Activated CD8-positive, alpha-beta memory T cell treated with anti-CD3 and anti-CD28 coated beads, Interleukin-2, amount 10 ng/mL, durations not matched to agents 7 days and 5 days (primary cell): ENCODE measurements around the gene CORO6. TPM values are rescaled to one million over a fixed set of nuclear protein-coding genes. Genes with fewer than 3 reads are reported as not detected.
A peak's percentile ranks its signal among the peaks of the same experiment; 100 is the strongest.
"Not testable (repeated sequence)": the region's sequence is repeated elsewhere in the genome, so short reads cannot be mapped to it uniquely, and the experiment has no call there.

Experiments used
- ATAC-seq: fragments of 150-1000 bp; cut with Tn5 transposase; one replicate; pipeline ENCODE4 v1.10.0; 2021; ENCODE audit warnings: moderate library complexity
- CTCF ChIA-PET: fragments of 350-600 bp; sonication (Branson Sonifier 250); formaldehyde crosslinking; loops from one replicate; lab custom pipeline; 2021; ENCODE audit warnings: antibody characterized with exemption; lab: Charles Lee
- DNase-seq: peaks from one replicate; pipeline ENCODE4 v3.0.0-alpha.2; 2020
- H3K27ac Mint-ChIP-seq: one replicate; pipeline ENCODE4 v1.8.0; 2021; ENCODE audit warnings: mild to moderate bottlenecking, mixed read lengths
- H3K27me3 Mint-ChIP-seq: one replicate; pipeline ENCODE4 v1.8.0; 2021; ENCODE audit warnings: mixed read lengths
- H3K36me3 Mint-ChIP-seq: one replicate; pipeline ENCODE4 v1.8.0; 2021; ENCODE audit warnings: mild to moderate bottlenecking, mixed read lengths
- H3K4me1 Mint-ChIP-seq: one replicate; pipeline ENCODE4 v1.8.0; 2021; ENCODE audit warnings: mixed read lengths
- H3K4me3 Mint-ChIP-seq: one replicate; pipeline ENCODE4 v1.8.0; 2021; ENCODE audit warnings: mild to moderate bottlenecking, moderate library complexity, mixed read lengths
- H3K9me3 Mint-ChIP-seq: one replicate; pipeline ENCODE4 v1.8.0; 2022; ENCODE audit warnings: low read depth, mixed read lengths
- total RNA-seq, 2 experiments: library from RNA; stranded (reverse); gene quantifications; one replicate each; pipeline ENCODE4 v1.2.3, GENCODE V29; 2021

The CORO6 gene
- total RNA-seq, 2 experiments from 2014 or later = 2.7 to 7.0 TPM

DNA sequence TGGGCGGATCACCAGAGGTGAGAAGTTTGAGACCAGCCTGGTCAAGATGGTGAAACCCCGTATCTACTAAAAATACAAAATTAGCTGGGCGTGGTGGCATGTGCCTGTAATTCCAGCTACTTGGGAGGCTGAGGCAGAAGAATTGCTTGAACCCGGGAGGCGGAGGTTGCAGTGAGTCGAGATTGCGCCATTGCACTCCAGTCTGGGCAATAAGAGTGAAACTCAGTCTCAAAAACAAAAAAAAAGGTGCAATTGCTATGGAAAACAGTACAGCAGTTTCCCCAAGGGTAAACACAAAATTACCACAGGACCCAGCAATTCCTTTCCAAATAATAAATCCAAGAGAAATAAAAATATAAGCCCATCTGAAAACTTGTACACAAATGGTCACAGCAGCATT lies 29.2 kb upstream of the CORO6 start:
- ATAC-seq, CTCF ChIA-PET: not testable (repeated sequence)

GRCh38 chr17:29650396-29650795 lies 27.7 kb upstream of the CORO6 start:
- ATAC-seq (no peak), DNase-seq (no peak)
- Mint-ChIP-seq H3K27ac (no peak overlapping the region), H3K4me3 (no peak overlapping the region), H3K27me3 (no peaks in the 10 kb centered on the region), H3K36me3 (peaks cover 28% of the 10 kb centered on the region), H3K4me1 (no peaks in the 10 kb centered on the region), H3K9me3 (no peaks in the 10 kb centered on the region)
- CTCF ChIA-PET = interaction anchor here (0.6 kb wide), 1 partner anchor 91 kb away, joined by 4 read pairs; no protein-coding TSS in a partner anchor

More for the DNA sequence above, 29.2 kb upstream of the CORO6 start:
- not testable (repeated sequence) for H3K27me3 Mint-ChIP-seq, H3K4me1 Mint-ChIP-seq, H3K4me3 Mint-ChIP-seq, H3K27ac Mint-ChIP-seq, DNase-seq, H3K9me3 Mint-ChIP-seq
- peaks cover 37% of the 10 kb centered on the region for H3K36me3 Mint-ChIP-seq

- Mint-ChIP-seq H3K9me3 (no peaks in the 10 kb centered on the region), H3K36me3 (peaks cover 32% of the 10 kb centered on the region), H3K27ac (no peak overlapping the region), H3K4me1 (no peaks in the 10 kb centered on the region), H3K4me3 (no peak overlapping the region), H3K27me3 (no peaks in the 10 kb centered on the region)
- CTCF ChIA-PET = interaction anchor here (1.1 kb wide), 1 partner anchor 9 kb away, joined by 3 read pairs; no protein-coding TSS in a partner anchor
- ATAC-seq (no peak), DNase-seq (no peak)
These were observed 26.6 kb upstream of the CORO6 start for GRCh38 chr17:29649359-29649758.

DNA sequence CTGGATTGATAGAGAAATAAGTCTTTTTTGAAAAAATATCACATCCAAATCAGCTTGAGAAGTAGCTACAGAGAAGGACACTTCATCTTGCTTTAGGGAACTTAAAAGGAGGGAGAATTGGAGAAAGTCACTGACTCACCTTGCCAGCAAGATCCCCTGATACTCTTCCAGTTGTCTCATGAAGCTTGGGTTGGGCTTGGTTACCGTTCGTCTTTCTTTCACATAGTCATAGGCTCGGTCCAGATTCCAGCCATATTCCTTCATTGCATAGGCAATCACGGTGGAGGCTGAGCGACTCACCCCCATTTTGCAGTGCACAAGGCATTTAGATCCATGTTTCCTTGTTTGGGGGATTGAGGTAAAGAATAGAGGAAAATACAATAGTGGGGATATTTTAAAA lies 25.3 kb upstream of the CORO6 start:
- DNase-seq = no peak

GRCh38 chr17:29645515-29646051 lies 22.9 kb upstream of the CORO6 start:
- Mint-ChIP-seq H3K9me3 (no peaks in the 10 kb centered on the region), H3K27ac (no peak overlapping the region), H3K27me3 (no peaks in the 10 kb centered on the region), H3K4me1 (peaks cover 4% of the 10 kb centered on the region), H3K36me3 (peaks cover 30% of the 10 kb centered on the region), H3K4me3 (no peak overlapping the region)
- no peak for DNase-seq
- CTCF ChIA-PET = interaction anchor here (0.6 kb wide), 1 partner anchor 61 kb away, joined by 4 read pairs; no protein-coding TSS in a partner anchor
- no peak for ATAC-seq

More for the DNA sequence above, 25.3 kb upstream of the CORO6 start:
- no peak for ATAC-seq
- Mint-ChIP-seq H3K36me3 (peaks cover 34% of the 10 kb centered on the region), H3K27me3 (no peaks in the 10 kb centered on the region), H3K4me1 (no peaks in the 10 kb centered on the region), H3K27ac (no peak overlapping the region), H3K9me3 (no peaks in the 10 kb centered on the region), H3K4me3 (no peak overlapping the region)
- CTCF ChIA-PET = no interaction called here

DNA sequence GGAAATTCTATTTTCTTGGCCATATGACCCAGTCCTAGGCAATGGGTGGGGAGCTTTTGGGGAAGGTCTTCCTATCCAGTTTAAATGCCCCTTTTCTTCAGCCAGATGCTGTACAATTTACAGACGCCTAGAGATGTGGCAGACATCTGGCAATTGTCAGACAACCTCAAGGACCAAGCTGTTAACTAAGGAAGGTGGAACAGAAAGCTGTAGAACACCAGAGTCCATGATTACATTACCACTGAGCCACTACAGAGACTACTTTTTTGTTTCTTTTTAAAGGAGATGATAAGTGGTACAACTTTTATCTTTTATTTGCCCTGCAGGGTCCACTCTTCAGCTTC lies 21.1 kb upstream of the CORO6 start:
- CTCF ChIA-PET = interaction anchor here (1.0 to 1.2 kb wide), 3 partner anchors 10 to 163 kb away, joined by 3 to 4 read pairs (median 3); no protein-coding TSS in a partner anchor
- no peaks in the 10 kb centered on the region for H3K9me3 Mint-ChIP-seq
- ATAC-seq (no peak), DNase-seq (no peak)
- H3K36me3 Mint-ChIP-seq = peaks cover 24% of the 10 kb centered on the region
- H3K4me1 Mint-ChIP-seq = peaks cover 20% of the 10 kb centered on the region
- H3K27ac Mint-ChIP-seq = no peak overlapping the region
- H3K27me3 Mint-ChIP-seq = no peaks in the 10 kb centered on the region
- H3K4me3 Mint-ChIP-seq = no peak overlapping the region

DNA sequence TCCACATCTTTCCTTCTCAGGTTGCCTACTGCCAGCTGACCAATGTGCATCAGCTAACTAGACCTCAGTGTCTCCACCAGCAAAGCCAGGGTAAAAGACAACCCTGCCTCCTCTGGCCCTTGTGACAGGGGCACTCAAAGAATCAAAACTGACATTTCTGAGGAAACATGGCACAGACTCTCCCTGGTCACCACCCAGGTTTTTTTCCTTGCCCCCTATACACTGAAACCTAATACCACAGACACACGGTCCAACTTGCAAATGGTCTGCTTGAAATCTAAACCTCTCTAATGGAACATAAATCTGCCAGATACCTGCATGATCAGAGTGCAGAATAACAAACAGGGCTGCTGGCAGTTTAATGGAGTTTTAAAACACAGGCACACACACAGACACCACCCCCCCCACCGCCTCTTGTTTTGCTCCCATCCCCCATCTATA lies 19.5 kb upstream of the CORO6 start:
- CTCF ChIA-PET = interaction anchor here (1.3 to 6.7 kb wide), 2 partner anchors 136 to 289 kb away, joined by 3 to 124 read pairs; no protein-coding TSS in a partner anchor
- Mint-ChIP-seq H3K36me3 (peaks cover 18% of the 10 kb centered on the region), H3K4me1 (peaks cover 21% of the 10 kb centered on the region), H3K4me3 (no peak overlapping the region), H3K9me3 (no peaks in the 10 kb centered on the region), H3K27ac (no peak overlapping the region), H3K27me3 (no peaks in the 10 kb centered on the region)
- ATAC-seq = no peak
- no peak for DNase-seq

GRCh38 chr17:29640981-29641642 lies 18.4 kb upstream of the CORO6 start:
- peak overlapping the region; percentile 43 for H3K27ac Mint-ChIP-seq
- no peaks in the 10 kb centered on the region for H3K9me3 Mint-ChIP-seq
- H3K4me3 Mint-ChIP-seq = no peak overlapping the region
- DNase-seq (no peak), ATAC-seq (no peak)
- CTCF ChIA-PET = interaction anchor here (0.8 to 6.7 kb wide), 7 partner anchors 8 to 291 kb away, joined by 3 to 124 read pairs (median 10); no protein-coding TSS in a partner anchor
- no peaks in the 10 kb centered on the region for H3K27me3 Mint-ChIP-seq
- peaks cover 23% of the 10 kb centered on the region for H3K36me3 Mint-ChIP-seq
- H3K4me1 Mint-ChIP-seq = peaks cover 21% of the 10 kb centered on the region

- no peak overlapping the region for H3K4me3 Mint-ChIP-seq
- CTCF ChIA-PET = interaction anchor here (1.4 to 6.7 kb wide), 10 partner anchors 9 to 464 kb away, joined by 3 to 124 read pairs (median 9); partner anchors contain the start of gene SSH2
- peaks cover 28% of the 10 kb centered on the region for H3K36me3 Mint-ChIP-seq
- no peaks in the 10 kb centered on the region for H3K27me3 Mint-ChIP-seq
- peak overlapping the region; percentile 42 for H3K27ac Mint-ChIP-seq
- H3K4me1 Mint-ChIP-seq = peaks cover 21% of the 10 kb centered on the region
- ATAC-seq (no peak), DNase-seq (no peak)
- no peaks in the 10 kb centered on the region for H3K9me3 Mint-ChIP-seq
These were observed 17.7 kb upstream of the CORO6 start for GRCh38 chr17:29640413-29640812.

DNA sequence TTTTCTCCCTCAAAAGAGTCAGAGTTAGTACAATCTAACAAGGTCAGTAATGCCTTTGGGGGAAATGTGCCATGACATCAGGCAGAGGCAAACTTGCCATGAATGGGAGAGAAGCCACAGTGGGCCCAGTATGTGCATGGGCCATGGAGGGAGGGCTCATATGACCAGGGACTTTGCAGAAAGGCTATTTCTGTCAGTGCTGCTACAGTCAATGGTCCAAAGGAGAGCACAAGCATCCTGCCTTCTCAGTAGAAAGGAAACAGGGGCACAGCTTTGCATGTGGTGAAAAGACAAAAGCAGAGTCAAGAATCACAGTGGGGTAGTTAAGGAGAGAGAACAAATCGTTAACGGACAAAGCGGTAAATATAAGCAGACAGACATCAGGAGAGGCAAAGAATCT lies 11.2 kb upstream of the CORO6 start:
- Mint-ChIP-seq H3K9me3 (no peaks in the 10 kb centered on the region), H3K4me1 (peaks cover 23% of the 10 kb centered on the region), H3K4me3 (peak overlapping the region; percentile 5), H3K27me3 (no peaks in the 10 kb centered on the region), H3K27ac (peak overlapping the region; percentile 61), H3K36me3 (peaks cover 40% of the 10 kb centered on the region)
- ATAC-seq (peak; percentile 51), DNase-seq (no peak)
- CTCF ChIA-PET = interaction anchor here (0.7 to 3.7 kb wide), 5 partner anchors 10 to 460 kb away, joined by 3 to 19 read pairs (median 3); no protein-coding TSS in a partner anchor

DNA sequence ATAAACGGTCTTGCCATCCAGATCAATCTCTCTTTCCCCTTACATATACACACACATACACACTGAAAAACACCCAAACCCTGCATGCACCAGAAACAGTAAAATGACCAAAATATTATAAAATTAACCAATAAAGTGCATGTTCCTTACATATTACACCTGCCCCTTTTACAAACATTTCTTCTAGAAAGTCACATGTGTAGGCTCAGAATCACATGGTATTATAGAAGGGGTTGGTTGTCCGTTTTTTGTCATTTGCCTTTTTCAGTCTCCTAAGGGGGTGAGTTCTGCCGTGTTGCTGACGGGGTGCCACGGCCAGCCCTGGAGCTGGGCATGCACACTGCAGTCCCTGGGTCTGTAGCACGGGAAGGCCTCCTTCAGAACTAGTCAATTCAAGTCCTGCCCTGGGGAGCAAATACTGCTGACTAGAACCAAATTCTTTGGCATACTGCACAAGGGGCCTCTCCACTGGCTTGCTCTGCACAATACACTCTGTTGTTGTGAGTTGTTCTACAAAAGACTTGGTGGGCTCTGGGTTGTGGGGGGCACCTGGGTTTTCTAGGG lies 8.0 kb upstream of the CORO6 start:
- Mint-ChIP-seq H3K27me3 (no peaks in the 10 kb centered on the region), H3K4me1 (peaks cover 28% of the 10 kb centered on the region), H3K4me3 (no peak overlapping the region), H3K9me3 (no peaks in the 10 kb centered on the region), H3K27ac (no peak overlapping the region), H3K36me3 (peaks cover 30% of the 10 kb centered on the region)
- ATAC-seq (no peak), DNase-seq (no peak)
- CTCF ChIA-PET = no interaction called here

DNA sequence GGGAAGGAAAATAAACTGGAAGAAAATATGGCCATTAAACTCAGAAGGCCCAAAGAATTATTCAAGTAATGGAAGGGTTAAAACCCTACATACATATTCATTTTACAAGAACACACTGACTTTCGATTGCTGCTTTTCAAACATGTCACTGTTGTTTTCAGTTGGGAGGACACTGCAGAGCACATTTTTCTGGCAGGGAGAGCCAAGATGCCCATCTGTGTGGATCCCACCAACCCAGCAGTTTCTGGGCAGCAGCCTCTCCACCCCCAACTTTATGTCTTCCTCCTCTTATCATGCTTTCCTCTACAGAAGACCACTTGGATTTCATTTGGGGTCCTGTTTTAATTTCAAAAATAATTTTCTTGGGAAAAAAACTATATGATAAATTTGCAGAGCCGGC lies 7.1 kb upstream of the CORO6 start:
- Mint-ChIP-seq H3K27me3 (no peaks in the 10 kb centered on the region), H3K4me1 (peaks cover 37% of the 10 kb centered on the region), H3K27ac (peak overlapping the region; percentile 18), H3K36me3 (peaks cover 23% of the 10 kb centered on the region), H3K9me3 (no peaks in the 10 kb centered on the region), H3K4me3 (no peak overlapping the region)
- ATAC-seq (no peak), DNase-seq (no peak)
- CTCF ChIA-PET = interaction anchor here (1.0 to 5.7 kb wide), 2 partner anchors 13 to 150 kb away, joined by 3 to 55 read pairs; no protein-coding TSS in a partner anchor

DNA sequence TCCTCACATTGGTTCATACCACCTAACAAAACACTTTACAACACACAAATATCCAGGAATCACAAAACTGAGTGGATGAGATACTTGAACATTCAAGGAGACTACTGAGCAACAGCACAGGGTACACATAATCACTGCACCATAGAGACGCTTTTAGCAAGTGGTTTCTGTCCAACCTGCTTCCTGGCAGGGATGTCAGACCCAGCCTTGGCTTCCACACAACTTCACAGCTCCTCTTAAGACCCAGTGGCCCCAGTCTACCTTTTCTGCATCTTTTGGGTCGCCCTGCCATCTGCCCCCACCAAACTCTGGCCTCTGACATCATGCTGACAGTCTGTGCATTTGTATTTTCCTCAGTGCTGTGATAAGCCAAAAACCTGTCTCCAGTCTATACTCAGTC lies 5.9 kb upstream of the CORO6 start:
- peaks cover 43% of the 10 kb centered on the region for H3K4me1 Mint-ChIP-seq
- no peak for DNase-seq
- H3K9me3 Mint-ChIP-seq = no peaks in the 10 kb centered on the region
- peaks cover 14% of the 10 kb centered on the region for H3K36me3 Mint-ChIP-seq
- H3K4me3 Mint-ChIP-seq = no peak overlapping the region
- H3K27ac Mint-ChIP-seq = no peak overlapping the region
- no peak for ATAC-seq
- CTCF ChIA-PET = interaction anchor here (1.0 to 5.7 kb wide), 3 partner anchors 10 to 151 kb away, joined by 3 to 55 read pairs (median 3); no protein-coding TSS in a partner anchor
- H3K27me3 Mint-ChIP-seq = no peaks in the 10 kb centered on the region
